A549 (cell line): Measurements from ENCODE around the gene CABCOCO1.

ENCODE experiments used
- HDAC2 ChIP-seq: fragments of 200-600 bp; sonication (generic); IDR thresholded peaks from 2 replicates; pipeline ENCODE4 v1.6.1; 2016
- RFX5 ChIP-seq: fragments of 450-650 bp; IDR thresholded peaks from 2 replicates; pipeline ENCODE4 v1.7.1; 2014; ENCODE audit warnings: antibody characterized with exemption, mild to moderate bottlenecking, moderate library complexity
- TF ChIP-seq, protein P1 (sequence below): fragments of >200 bp; sonication (Bioruptor Twin); formaldehyde crosslinking; IDR thresholded peaks from 3 replicates; pipeline ENCODE4 v1.5.1; 2016

DNA sequence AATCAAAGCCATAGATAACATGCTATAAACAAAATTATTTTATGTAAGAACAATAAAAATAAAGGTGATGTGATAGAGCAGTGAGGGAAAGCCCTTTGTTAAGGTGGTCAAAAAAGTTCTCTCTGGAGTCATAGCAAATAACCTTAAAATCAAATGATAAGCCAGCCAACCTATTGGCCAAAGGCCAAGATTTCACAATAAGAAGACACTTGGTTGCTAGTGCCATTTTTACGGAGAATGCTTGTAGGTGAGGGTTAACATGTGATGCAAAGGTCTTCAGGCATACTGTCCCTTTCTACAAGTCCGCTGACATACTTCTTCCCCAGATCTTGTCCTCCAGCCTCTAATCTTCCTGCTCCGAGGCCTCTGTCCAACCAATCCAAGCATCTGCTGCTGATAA is 140.5 kb downstream of the CABCOCO1 start:
- TF ChIP-seq HDAC2 (no peak), RFX5 (no peak)
- TF ChIP-seq, protein P1, sequence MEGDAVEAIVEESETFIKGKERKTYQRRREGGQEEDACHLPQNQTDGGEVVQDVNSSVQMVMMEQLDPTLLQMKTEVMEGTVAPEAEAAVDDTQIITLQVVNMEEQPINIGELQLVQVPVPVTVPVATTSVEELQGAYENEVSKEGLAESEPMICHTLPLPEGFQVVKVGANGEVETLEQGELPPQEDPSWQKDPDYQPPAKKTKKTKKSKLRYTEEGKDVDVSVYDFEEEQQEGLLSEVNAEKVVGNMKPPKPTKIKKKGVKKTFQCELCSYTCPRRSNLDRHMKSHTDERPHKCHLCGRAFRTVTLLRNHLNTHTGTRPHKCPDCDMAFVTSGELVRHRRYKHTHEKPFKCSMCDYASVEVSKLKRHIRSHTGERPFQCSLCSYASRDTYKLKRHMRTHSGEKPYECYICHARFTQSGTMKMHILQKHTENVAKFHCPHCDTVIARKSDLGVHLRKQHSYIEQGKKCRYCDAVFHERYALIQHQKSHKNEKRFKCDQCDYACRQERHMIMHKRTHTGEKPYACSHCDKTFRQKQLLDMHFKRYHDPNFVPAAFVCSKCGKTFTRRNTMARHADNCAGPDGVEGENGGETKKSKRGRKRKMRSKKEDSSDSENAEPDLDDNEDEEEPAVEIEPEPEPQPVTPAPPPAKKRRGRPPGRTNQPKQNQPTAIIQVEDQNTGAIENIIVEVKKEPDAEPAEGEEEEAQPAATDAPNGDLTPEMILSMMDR, result no peak
